A549 (cell line): Measurements from ENCODE around the gene DRAXIN. TPM values are rescaled to one million over a fixed set of nuclear protein-coding genes. Genes with fewer than 3 reads are reported as not detected.

Source experiments
- ATAC-seq, 2 experiments: fragments of 200-7000 bp in 1 of 2; fragments of >200 bp in 1 of 2; cut with Nextera tagmentation in 1 of 2; cut with Tn5 transposase in 1 of 2; 3 replicates each; pipeline versions ENCODE4 v1.8.0 to v1.9.1; 2018 to 2020; ENCODE audit warnings: mild to moderate bottlenecking in 1 of 2, moderate library complexity in 1 of 2
- CTCF ChIA-PET: fragments of 300-600 bp; sonication (Branson Sonifier 250); formaldehyde crosslinking; extraction: SDS; loops from one replicate; lab custom pipeline; 2021; ENCODE audit warnings: antibody characterized with exemption, inconsistent platforms; lab: Yijun Ruan, JAX
- POLR2A ChIA-PET: fragments of 350-600 bp; formaldehyde crosslinking; extraction: SDS; loops from one replicate; lab custom pipeline; 2021; ENCODE audit warnings: antibody characterized with exemption, inconsistent platforms; lab: Yijun Ruan, JAX
- DNase-seq, 2 experiments: peaks; one replicate each; pipeline versions ENCODE4 v3.0.0 to v3.0.0-alpha.2; 2011 to 2016; ENCODE audit warnings: low read depth in 1 of 2, low spot score in 1 of 2
- FAIRE-seq: peaks from 2 replicates; lab custom pipeline; 2011; peaks lifted over from hg19 to GRCh38; lab: Jason Lieb, UNC
- H3K27ac ChIP-seq, 2 experiments: fragments of >200 bp; sonication (Bioruptor Twin); formaldehyde crosslinking; 3 replicates each; pipeline ENCODE4 v1.5.1; 2016 to 2017
- H3K4me1 ChIP-seq: fragments of >200 bp; sonication (Bioruptor Twin); formaldehyde crosslinking; 3 replicates; pipeline ENCODE4 v1.6.1; 2016
- H3K4me2 ChIP-seq: fragments of >200 bp; sonication (Bioruptor Twin); formaldehyde crosslinking; 3 replicates; pipeline ENCODE4 v1.6.1; 2016
- H3K4me3 ChIP-seq: fragments of >200 bp; sonication (Bioruptor Twin); formaldehyde crosslinking; 3 replicates; pipeline ENCODE4 v1.5.1; 2016
- H3K9me3 ChIP-seq: fragments of >200 bp; sonication (Bioruptor Twin); formaldehyde crosslinking; 3 replicates; pipeline ENCODE4 v1.6.1; 2016
- BHLHE40 ChIP-seq: IDR thresholded peaks from 2 replicates; pipeline ENCODE4 v1.6.1; 2012; ENCODE audit warnings: low read depth, low read length, inconsistent platforms
- CBX2 ChIP-seq: fragments of 200-600 bp; sonication (generic); IDR thresholded peaks from 2 replicates; pipeline ENCODE4 v1.6.1; 2016; ENCODE audit warnings: low read depth, mild to moderate bottlenecking, borderline replicate concordance
- FOSL2 ChIP-seq, 2 experiments: fragments of 450-650 bp in 1 of 2; fragments of >200 bp in 1 of 2; sonication (Bioruptor Twin) in 1 of 2; formaldehyde crosslinking; IDR thresholded peaks; 2 replicates each; pipeline versions ENCODE4 v1.5.0 to v1.6.1; 2016 to 2020; ENCODE audit warnings: mild to moderate bottlenecking in 1 of 2, moderate library complexity in 1 of 2
- FOXS1 ChIP-seq: fragments of 250-450 bp; sonication (Bioruptor Pico); IDR thresholded peaks from 2 replicates; pipeline ENCODE4 v1.5.0; 2020; ENCODE audit warnings: mild to moderate bottlenecking, moderate library complexity
- HOXB13 ChIP-seq: fragments of 250-450 bp; sonication (Bioruptor Pico); IDR thresholded peaks from 2 replicates; pipeline ENCODE4 v1.5.0; 2020; ENCODE audit warnings: low read depth, mild to moderate bottlenecking, moderate library complexity
- HOXB5 ChIP-seq: fragments of 250-450 bp; sonication (Bioruptor Pico); IDR thresholded peaks from 2 replicates; pipeline ENCODE4 v1.5.0; 2020; ENCODE audit warnings: mild to moderate bottlenecking, moderate library complexity
- NR3C1 ChIP-seq: fragments of >200 bp; sonication (Bioruptor Twin); formaldehyde crosslinking; IDR thresholded peaks from 3 replicates; pipeline ENCODE4 v1.6.1; 2017
- RAD21 ChIP-seq, 2 experiments: fragments of >200 bp in 1 of 2; sonication (Bioruptor Twin) in 1 of 2; formaldehyde crosslinking in 1 of 2; IDR thresholded peaks in 1 of 2; conservative IDR thresholded peaks in 1 of 2; 2 replicates in 1 of 2; 3 replicates in 1 of 2; pipeline ENCODE4 v1.6.1; 2012 to 2018; ENCODE audit warnings: inconsistent platforms in 1 of 2
- RARB ChIP-seq: fragments of 250-450 bp; sonication (Bioruptor Pico); IDR thresholded peaks from 2 replicates; pipeline ENCODE4 v1.8.0; 2021; ENCODE audit warnings: mild to moderate bottlenecking, moderate library complexity
- RCOR1 ChIP-seq: fragments of 150-350 bp; IDR thresholded peaks from 2 replicates; pipeline ENCODE4 v1.6.1; 2014; ENCODE audit warnings: antibody characterized with exemption, low read length, low read depth
- RNF2 ChIP-seq: fragments of 200-600 bp; sonication (generic); IDR thresholded peaks from 2 replicates; pipeline ENCODE4 v1.6.1; 2016; ENCODE audit warnings: low read depth, mild to moderate bottlenecking, antibody characterized with exemption, moderate library complexity, borderline replicate concordance
- ZFP36 ChIP-seq: fragments of 450-650 bp; IDR thresholded peaks from 2 replicates; pipeline ENCODE4 v1.6.1; 2014; ENCODE audit warnings: borderline replicate concordance; ENCODE audit not compliant: partially characterized antibody
- ZNF302 ChIP-seq: fragments of 250-450 bp; sonication (Bioruptor Pico); IDR thresholded peaks from 2 replicates; pipeline ENCODE4 v1.9.0; 2021; ENCODE audit warnings: inconsistent platforms, mild to moderate bottlenecking, moderate library complexity
- ZSCAN20 ChIP-seq: fragments of 250-450 bp; sonication (Bioruptor Pico); IDR thresholded peaks from 2 replicates; pipeline ENCODE4 v1.8.0; 2022; ENCODE audit warnings: mild to moderate bottlenecking, moderate library complexity
- WGBS: methylation state at CpG from one replicate; pipeline ENCODE4 v1.1.6; 2017; ENCODE audit errors: missing lambda C conversion rate; 5-methylcytosine and 5-hydroxymethylcytosine counted together
- polyA plus RNA-seq, 4 experiments: library from polyadenylated mRNA; depleted of rRNA in 3 of 4; stranded (reverse); fragments of >200 nt; fragmentation: RNase III in 1 of 4; extraction: RNeasy Plus Mini Kit Qiagen cat#74134 plus additional on column Dnase treatment in 1 of 4; gene quantifications; 2 replicates in 3 of 4; 3 replicates in 1 of 4; pipeline ENCODE4 v1.2.3, GENCODE V29; 2011 to 2017
- TF ChIP-seq, protein P1 (sequence below): fragments of 450-650 bp; IDR thresholded peaks from 2 replicates; pipeline ENCODE4 v1.6.1; 2014; ENCODE audit warnings: antibody characterized with exemption
- TF ChIP-seq, protein P2 (sequence below): fragments of 200-600 bp; sonication (generic); IDR thresholded peaks from 2 replicates; pipeline ENCODE4 v1.6.1; 2016; ENCODE audit warnings: antibody characterized with exemption, mild to moderate bottlenecking, moderate library complexity
- TF ChIP-seq, protein P3 (sequence below): fragments of 250-450 bp; sonication (Bioruptor Pico); IDR thresholded peaks from 2 replicates; pipeline ENCODE4 v1.5.0; 2021; ENCODE audit warnings: mild to moderate bottlenecking, moderate library complexity, borderline replicate concordance
- TF ChIP-seq, protein P4 (sequence below): fragments of >200 bp; sonication (Bioruptor Twin); formaldehyde crosslinking; IDR thresholded peaks from 2 replicates; pipeline ENCODE4 v1.6.1; 2016
- TF ChIP-seq, protein P5 (sequence below): IDR thresholded peaks from 2 replicates; pipeline ENCODE4 v1.6.1; 2012
- TF ChIP-seq, protein P6 (sequence below): fragments of 250-450 bp; sonication (Bioruptor Pico); IDR thresholded peaks from 2 replicates; pipeline ENCODE4 v1.5.0; 2020; ENCODE audit warnings: low read depth, mild to moderate bottlenecking, moderate library complexity

The DRAXIN gene
- polyA plus RNA-seq, 2 of the 4 experiments (the other 2 are of a cell fraction): 0.03 TPM; not detected in 1

DNA sequence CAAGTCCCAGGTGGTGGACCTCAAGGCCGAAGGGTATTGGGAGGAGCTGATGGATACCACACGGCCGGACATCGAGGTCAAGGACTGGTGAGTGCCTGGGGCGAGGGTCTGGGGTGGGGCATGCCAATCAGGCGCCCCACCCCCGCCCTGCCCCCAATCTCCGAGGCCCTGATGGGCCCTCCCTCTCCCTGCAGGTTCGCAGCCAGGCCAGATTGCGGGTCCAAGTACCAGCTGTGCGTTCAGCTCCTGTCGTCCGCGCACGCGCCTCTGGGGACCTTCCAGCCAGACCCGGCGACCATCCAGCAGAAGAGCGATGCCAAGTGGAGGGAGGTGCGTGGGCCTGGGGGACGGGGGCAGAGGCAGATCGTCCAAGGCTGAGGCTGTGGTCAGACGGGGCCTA is 33.0 kb upstream of the DRAXIN start:
- no peak overlapping the region for H3K27ac ChIP-seq
- ATAC-seq: no peak
- 90% methylated on average over 14 of the region's 23 CpGs for WGBS
- CTCF ChIA-PET: interaction anchor here (0.8 to 2.0 kb wide), 3 partner anchors 8 to 61 kb away, joined by 3 to 10 read pairs (median 9); no protein-coding TSS in a partner anchor
- TF ChIP-seq CBX2 (no peak), RNF2 (no peak), NR3C1 (no peak), FOXS1 (CRISPR knock-in tag) (no peak)
- TF ChIP-seq, protein P1, sequence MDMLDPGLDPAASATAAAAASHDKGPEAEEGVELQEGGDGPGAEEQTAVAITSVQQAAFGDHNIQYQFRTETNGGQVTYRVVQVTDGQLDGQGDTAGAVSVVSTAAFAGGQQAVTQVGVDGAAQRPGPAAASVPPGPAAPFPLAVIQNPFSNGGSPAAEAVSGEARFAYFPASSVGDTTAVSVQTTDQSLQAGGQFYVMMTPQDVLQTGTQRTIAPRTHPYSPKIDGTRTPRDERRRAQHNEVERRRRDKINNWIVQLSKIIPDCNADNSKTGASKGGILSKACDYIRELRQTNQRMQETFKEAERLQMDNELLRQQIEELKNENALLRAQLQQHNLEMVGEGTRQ: no peak
- TF ChIP-seq, protein P2, sequence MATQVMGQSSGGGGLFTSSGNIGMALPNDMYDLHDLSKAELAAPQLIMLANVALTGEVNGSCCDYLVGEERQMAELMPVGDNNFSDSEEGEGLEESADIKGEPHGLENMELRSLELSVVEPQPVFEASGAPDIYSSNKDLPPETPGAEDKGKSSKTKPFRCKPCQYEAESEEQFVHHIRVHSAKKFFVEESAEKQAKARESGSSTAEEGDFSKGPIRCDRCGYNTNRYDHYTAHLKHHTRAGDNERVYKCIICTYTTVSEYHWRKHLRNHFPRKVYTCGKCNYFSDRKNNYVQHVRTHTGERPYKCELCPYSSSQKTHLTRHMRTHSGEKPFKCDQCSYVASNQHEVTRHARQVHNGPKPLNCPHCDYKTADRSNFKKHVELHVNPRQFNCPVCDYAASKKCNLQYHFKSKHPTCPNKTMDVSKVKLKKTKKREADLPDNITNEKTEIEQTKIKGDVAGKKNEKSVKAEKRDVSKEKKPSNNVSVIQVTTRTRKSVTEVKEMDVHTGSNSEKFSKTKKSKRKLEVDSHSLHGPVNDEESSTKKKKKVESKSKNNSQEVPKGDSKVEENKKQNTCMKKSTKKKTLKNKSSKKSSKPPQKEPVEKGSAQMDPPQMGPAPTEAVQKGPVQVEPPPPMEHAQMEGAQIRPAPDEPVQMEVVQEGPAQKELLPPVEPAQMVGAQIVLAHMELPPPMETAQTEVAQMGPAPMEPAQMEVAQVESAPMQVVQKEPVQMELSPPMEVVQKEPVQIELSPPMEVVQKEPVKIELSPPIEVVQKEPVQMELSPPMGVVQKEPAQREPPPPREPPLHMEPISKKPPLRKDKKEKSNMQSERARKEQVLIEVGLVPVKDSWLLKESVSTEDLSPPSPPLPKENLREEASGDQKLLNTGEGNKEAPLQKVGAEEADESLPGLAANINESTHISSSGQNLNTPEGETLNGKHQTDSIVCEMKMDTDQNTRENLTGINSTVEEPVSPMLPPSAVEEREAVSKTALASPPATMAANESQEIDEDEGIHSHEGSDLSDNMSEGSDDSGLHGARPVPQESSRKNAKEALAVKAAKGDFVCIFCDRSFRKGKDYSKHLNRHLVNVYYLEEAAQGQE: no peak
- TF ChIP-seq, protein P3, sequence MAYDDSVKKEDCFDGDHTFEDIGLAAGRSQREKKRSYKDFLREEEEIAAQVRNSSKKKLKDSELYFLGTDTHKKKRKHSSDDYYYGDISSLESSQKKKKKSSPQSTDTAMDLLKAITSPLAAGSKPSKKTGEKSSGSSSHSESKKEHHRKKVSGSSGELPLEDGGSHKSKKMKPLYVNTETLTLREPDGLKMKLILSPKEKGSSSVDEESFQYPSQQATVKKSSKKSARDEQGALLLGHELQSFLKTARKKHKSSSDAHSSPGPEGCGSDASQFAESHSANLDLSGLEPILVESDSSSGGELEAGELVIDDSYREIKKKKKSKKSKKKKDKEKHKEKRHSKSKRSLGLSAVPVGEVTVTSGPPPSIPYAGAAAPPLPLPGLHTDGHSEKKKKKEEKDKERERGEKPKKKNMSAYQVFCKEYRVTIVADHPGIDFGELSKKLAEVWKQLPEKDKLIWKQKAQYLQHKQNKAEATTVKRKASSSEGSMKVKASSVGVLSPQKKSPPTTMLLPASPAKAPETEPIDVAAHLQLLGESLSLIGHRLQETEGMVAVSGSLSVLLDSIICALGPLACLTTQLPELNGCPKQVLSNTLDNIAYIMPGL: no peak
- TF ChIP-seq, protein P4, sequence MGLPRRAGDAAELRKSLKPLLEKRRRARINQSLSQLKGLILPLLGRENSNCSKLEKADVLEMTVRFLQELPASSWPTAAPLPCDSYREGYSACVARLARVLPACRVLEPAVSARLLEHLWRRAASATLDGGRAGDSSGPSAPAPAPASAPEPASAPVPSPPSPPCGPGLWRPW: no peak
- TF ChIP-seq, all 56 proteins: peak for 0
- no peak overlapping the region for H3K4me3 ChIP-seq
- no peak overlapping the region for H3K4me2 ChIP-seq
- H3K9me3 ChIP-seq: no peaks in the 10 kb centered on the region
- FAIRE-seq: no peak
- H3K4me1 ChIP-seq: peaks cover 13% of the 10 kb centered on the region; the same call in 2 of the 3 replicates
- POLR2A ChIA-PET: no interaction called here
- DNase-seq: no peak

DNA sequence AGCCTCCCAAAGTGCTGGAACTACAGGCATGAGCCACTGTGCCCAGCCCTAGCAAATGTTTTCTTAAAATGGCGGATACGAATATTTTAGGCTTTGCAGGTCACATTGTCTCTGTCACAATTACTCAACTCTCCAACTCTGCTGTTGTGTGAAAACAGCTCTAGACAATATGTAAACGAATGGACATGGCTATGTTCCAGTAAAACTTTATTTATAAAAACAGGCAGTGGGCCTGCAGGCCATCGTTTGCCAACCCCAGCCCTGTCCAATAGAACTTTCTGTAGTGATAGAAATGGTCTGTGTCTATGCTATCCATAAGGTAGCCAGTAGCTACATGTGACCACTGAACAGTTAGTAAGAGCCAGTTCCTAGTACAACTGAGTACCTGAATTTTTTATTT is 31.8 kb upstream of the DRAXIN start:
- FAIRE-seq (no peak), ATAC-seq (no peak), DNase-seq (no peak)
- ChIA-PET CTCF (interaction anchor here (0.8 to 5.6 kb wide), 4 partner anchors 9 to 60 kb away, joined by 3 to 42 read pairs (median 10); no protein-coding TSS in a partner anchor), POLR2A (no interaction called here)
- 81% methylated on average over 4 of the region's 4 CpGs for WGBS
- H3K4me3 ChIP-seq: no peak overlapping the region
- no peak overlapping the region for H3K4me2 ChIP-seq
- peaks cover 6% of the 10 kb centered on the region; the same call in 1 of the 3 replicates for H3K4me1 ChIP-seq
- H3K9me3 ChIP-seq: no peaks in the 10 kb centered on the region
- H3K27ac ChIP-seq: no peak overlapping the region
- TF ChIP-seq RARB (CRISPR knock-in tag) (no peak), HOXB13 (CRISPR knock-in tag) (no peak), ZSCAN20 (CRISPR knock-in tag) (no peak), RCOR1 (no peak), RAD21 (conservative IDR thresholded peaks at IDR 0.05 in 1 of 2, IDR thresholded peaks at IDR 0.05 in 1 of 2) (no peak), HOXB5 (CRISPR knock-in tag) (no peak), FOSL2 (IDR thresholded peaks at IDR 0.05) (no peak), FOSL2 (CRISPR knock-in tag; IDR thresholded peaks at IDR 0.05) (no peak), NR3C1 (no peak), ZNF302 (CRISPR knock-in tag) (no peak), ZFP36 (no peak), BHLHE40 (no peak)
- TF ChIP-seq, protein P5, sequence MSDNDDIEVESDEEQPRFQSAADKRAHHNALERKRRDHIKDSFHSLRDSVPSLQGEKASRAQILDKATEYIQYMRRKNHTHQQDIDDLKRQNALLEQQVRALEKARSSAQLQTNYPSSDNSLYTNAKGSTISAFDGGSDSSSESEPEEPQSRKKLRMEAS: no peak
- TF ChIP-seq, protein P6, sequence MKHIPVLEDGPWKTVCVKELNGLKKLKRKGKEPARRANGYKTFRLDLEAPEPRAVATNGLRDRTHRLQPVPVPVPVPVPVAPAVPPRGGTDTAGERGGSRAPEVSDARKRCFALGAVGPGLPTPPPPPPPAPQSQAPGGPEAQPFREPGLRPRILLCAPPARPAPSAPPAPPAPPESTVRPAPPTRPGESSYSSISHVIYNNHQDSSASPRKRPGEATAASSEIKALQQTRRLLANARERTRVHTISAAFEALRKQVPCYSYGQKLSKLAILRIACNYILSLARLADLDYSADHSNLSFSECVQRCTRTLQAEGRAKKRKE (CRISPR knock-in tag): no peak
- TF ChIP-seq, protein P2: no peak
- TF ChIP-seq, protein P3: no peak
